GM18951 (cell line): ENCODE data around the gene IGF2R.
"Not testable (repeated sequence)": the region's sequence is repeated elsewhere in the genome, so short reads cannot be mapped to it uniquely, and the experiment has no call there.

Experiments
- POLR2A ChIP-seq: IDR thresholded peaks from 4 replicates; pipeline ENCODE4 v1.6.1; 2011; ENCODE audit warnings: mild to moderate bottlenecking; ENCODE audit not compliant: insufficient read length, insufficient read depth; ENCODE audit errors: extremely low read depth
- in situ Hi-C: fragments of 300-500 bp; cut with MboI; formaldehyde crosslinking; loops from one replicate; pipeline ENCODE4 v1.12.0; 2022; ENCODE audit warnings: low sequenced_read_pairs, mixed read lengths, inconsistent platforms; ENCODE audit not compliant: unreplicated experiment

IGF2R gene

GRCh38 chr6:160110586-160111123 lies 141.8 kb downstream of the IGF2R start:
- no peak for TF ChIP-seq POLR2A
- in situ Hi-C loops, result no loop called here

GRCh38 chr6:160111806-160112205 lies 142.9 kb downstream of the IGF2R start:
- in situ Hi-C loops, result no loop called here
- TF ChIP-seq POLR2A, result no peak

GRCh38 chr6:160112628-160113299 lies 143.9 kb downstream of the IGF2R start:
- no peak for TF ChIP-seq POLR2A
- in situ Hi-C loops, result no loop called here

GRCh38 chr6:160114536-160114935 lies 145.7 kb downstream of the IGF2R start:
- in situ Hi-C loops, result not testable (repeated sequence)

GRCh38 chr6:160115421-160115820 lies 146.5 kb downstream of the IGF2R start:
- no peak for TF ChIP-seq POLR2A
- in situ Hi-C loops, result no loop called here

- in situ Hi-C loops, result no loop called here
- TF ChIP-seq POLR2A, result no peak
Measured at GRCh38 chr6:160116411-160116810, 147.5 kb downstream of the IGF2R start.

- in situ Hi-C loops, result no loop called here
- TF ChIP-seq POLR2A, result no peak
Measured at GRCh38 chr6:160117137-160117536, 148.3 kb downstream of the IGF2R start.

- TF ChIP-seq POLR2A, result no peak
- in situ Hi-C loops, result no loop called here
Measured at GRCh38 chr6:160118620-160119229, 149.8 kb downstream of the IGF2R start.

- in situ Hi-C loops, result no loop called here
- TF ChIP-seq POLR2A, result no peak
Measured at GRCh38 chr6:160120087-160120486, 151.2 kb downstream of the IGF2R start.

GRCh38 chr6:160121558-160121957 lies 152.7 kb downstream of the IGF2R start, which contains the start of gene SLC22A1:
TSS of gene SLC22A1 (plus strand) at chr6:160121815. CDS start at chr6:160121936, 121 bp downstream.
- TF ChIP-seq POLR2A, result no peak
- in situ Hi-C loops, result no loop called here

GRCh38 chr6:160121981-160122380 lies 153.1 kb downstream of the IGF2R start:
- TF ChIP-seq POLR2A, result no peak
- in situ Hi-C loops, result no loop called here

GRCh38 chr6:160122744-160123143 lies 153.9 kb downstream of the IGF2R start:
- no peak for TF ChIP-seq POLR2A
- in situ Hi-C loops, result no loop called here

GRCh38 chr6:160124007-160124406 lies 155.1 kb downstream of the IGF2R start:
- in situ Hi-C loops, result no loop called here
- TF ChIP-seq POLR2A, result no peak

GRCh38 chr6:160124605-160125004 lies 155.7 kb downstream of the IGF2R start:
- in situ Hi-C loops, result no loop called here
- no peak for TF ChIP-seq POLR2A

GRCh38 chr6:160125105-160125504 lies 156.2 kb downstream of the IGF2R start:
- in situ Hi-C loops, result not testable (repeated sequence)
